ENCODE results near the gene KRT83. TPM values are rescaled to one million over a fixed set of nuclear protein-coding genes. Genes with fewer than 3 reads are reported as not detected.

Gene KRT83
- total and polyA plus RNA-seq, 2 of the 13 experiments (the other 11 are each of a cell fraction or from before 2014, with no cell fraction given) = not detected

- intact Hi-C loops (cut with micrococcal nuclease; ENCODE audit: unreplicated experiment) (no loop called here), in situ Hi-C loops (cut with HindIII; ENCODE audit: extremely low pct_ligation_motif_present, low pct_unique_long_range_greater_than_20kb) (no loop called here)
- no peaks in the 10 kb centered on the region for H3K9me3 ChIP-seq (ENCODE audit: low read length)
- POLR2A ChIA-PET = no interaction called here
- H3K36me3 ChIP-seq (replicated peaks in 1 of 2; ENCODE audit: control insufficient read depth in 1 of 2, insufficient read depth in 2 of 2, low read length in 2 of 2) = no peaks in the 10 kb centered on the region
- no peak overlapping the region for H3K4me2 ChIP-seq (ENCODE audit: low read depth, low read length)
- no TSS peak for BruUV-seq (replicated peaks)
- H2AFZ ChIP-seq (ENCODE audit: low read length) = no peak overlapping the region
- DNase-seq (ENCODE audit: low spot score) (no peak), ATAC-seq (no peak), FAIRE-seq (no peak)
- no peaks in the 10 kb centered on the region for H4K20me1 ChIP-seq (ENCODE audit: insufficient read depth, low read length)
- peaks cover 1 to 16% of the 10 kb centered on the region in 2 experiments; a peak in 4 of 5 replicates for H3K27me3 ChIP-seq (ENCODE audit: control insufficient read depth in 1 of 2, insufficient read depth in 2 of 2, low read length in 2 of 2)
- H3K9ac ChIP-seq (ENCODE audit: insufficient read depth, low read depth, low read length) = no peak overlapping the region
- H3K27ac ChIP-seq (ENCODE audit: extremely low read length, insufficient read depth, low read length) = no peak overlapping the region
- H3K4me1 ChIP-seq (ENCODE audit: insufficient read depth, low read length) = peaks cover 5% of the 10 kb centered on the region; the same call in 1 of the 2 replicates
- CTCF ChIA-PET (ENCODE audit: low intra/inter-chr PET ratio, low total read pairs) = no interaction called here
- no peak overlapping the region for H3K4me3 ChIP-seq (replicated peaks in 1 of 3; ENCODE audit: insufficient read depth in 1 of 3, low read depth in 2 of 3, low read length in 3 of 3)
- WGBS (ENCODE audit: low lambda C conversion rate) = 2% methylated on average over 6 of the region's 7 CpGs
- TF ChIP-seq FOXC1 (CRISPR knock-in tag; IDR thresholded peaks at IDR 0.05; ENCODE audit: borderline replicate concordance) (no peak), ZNF382 (CRISPR knock-in tag; IDR thresholded peaks at IDR 0.05; ENCODE audit: borderline replicate concordance) (no peak), TARDBP (CRISPR knock-in tag; IDR thresholded peaks at IDR 0.05) (no peak), SMAD9 (CRISPR knock-in tag; IDR thresholded peaks at IDR 0.05) (no peak)
- H3K79me2 ChIP-seq (ENCODE audit: insufficient read depth, low read length) = no peaks in the 10 kb centered on the region
Observed at GRCh38 chr12:52360106-52360662, 39.0 kb upstream of the KRT83 start.

GRCh38 chr12:52359621-52360061 lies 38.4 kb upstream of the KRT83 start:
- ATAC-seq (no peak), DNase-seq (ENCODE audit: low spot score) (no peak), FAIRE-seq (no peak)
- no peak overlapping the region for H2AFZ ChIP-seq (ENCODE audit: low read length)
- H3K36me3 ChIP-seq (replicated peaks in 1 of 2; ENCODE audit: control insufficient read depth in 1 of 2, insufficient read depth in 2 of 2, low read length in 2 of 2) = no peaks in the 10 kb centered on the region
- H3K4me3 ChIP-seq (replicated peaks in 1 of 3; ENCODE audit: insufficient read depth in 1 of 3, low read depth in 2 of 3, low read length in 3 of 3) = no peak overlapping the region
- BruUV-seq (replicated peaks) = no TSS peak
- no peaks in the 10 kb centered on the region for H3K79me2 ChIP-seq (ENCODE audit: insufficient read depth, low read length)
- no peak overlapping the region for H3K4me2 ChIP-seq (ENCODE audit: low read depth, low read length)
- intact Hi-C loops (cut with micrococcal nuclease; ENCODE audit: unreplicated experiment) = no loop called here
- ChIA-PET POLR2A (no interaction called here), CTCF (ENCODE audit: low intra/inter-chr PET ratio, low total read pairs) (no interaction called here)
- H3K27ac ChIP-seq (ENCODE audit: extremely low read length, insufficient read depth, low read length) = no peak overlapping the region
- H3K27me3 ChIP-seq (ENCODE audit: control insufficient read depth in 1 of 2, insufficient read depth in 2 of 2, low read length in 2 of 2) = peaks cover 0 to 11% of the 10 kb centered on the region in 2 experiments; a peak in 1 of 5 replicates
- WGBS (ENCODE audit: low lambda C conversion rate) = 16% methylated on average over 4 of the region's 5 CpGs
- no peak overlapping the region for H3K9ac ChIP-seq (ENCODE audit: insufficient read depth, low read depth, low read length)
- no peaks in the 10 kb centered on the region for H4K20me1 ChIP-seq (ENCODE audit: insufficient read depth, low read length)
- H3K4me1 ChIP-seq (ENCODE audit: insufficient read depth, low read length) = peaks cover 5% of the 10 kb centered on the region; the same call in 1 of the 2 replicates
- H3K9me3 ChIP-seq (ENCODE audit: low read length) = no peaks in the 10 kb centered on the region
- in situ Hi-C loops (cut with HindIII; ENCODE audit: extremely low pct_ligation_motif_present, low pct_unique_long_range_greater_than_20kb) = no loop called here
- TF ChIP-seq SUZ12 (IDR thresholded peaks at IDR 0.05; ENCODE audit: low read depth, low read length) (no peak), ZNF784 (CRISPR knock-in tag; IDR thresholded peaks at IDR 0.05; ENCODE audit: borderline replicate concordance) (no peak), ZNF678 (CRISPR knock-in tag; IDR thresholded peaks at IDR 0.05) (no peak), ARID5B (CRISPR knock-in tag; IDR thresholded peaks at IDR 0.05) (no peak), ZEB1 (IDR thresholded peaks at IDR 0.05; ENCODE audit: insufficient replicate concordance, low read depth) (no peak), ZNF816 (CRISPR knock-in tag; IDR thresholded peaks at IDR 0.05; ENCODE audit: borderline replicate concordance) (no peak), LRRFIP1 (CRISPR knock-in tag; conservative IDR thresholded peaks at IDR 0.05) (no peak)

All from HepG2 (cell line).